Measurements from ENCODE around the gene OR2AG1.
"Not testable (repeated sequence)": the region's sequence is repeated elsewhere in the genome, so short reads cannot be mapped to it uniquely, and the experiment has no call there.

OR2AG1 gene

GRCh38 chr11:6799402-6799801 is 16.6 kb downstream of the OR2AG1 start, which contains the start of gene OR6A2:
Gene OR6A2, minus strand, starts transcription at chr11:6799689. Its CDS starts 3,981 bp downstream, at chr11:6795708.
- DNase-seq = no peak

GRCh38 chr11:6801075-6801474 is 18.3 kb downstream of the OR2AG1 start:
- not testable (repeated sequence) for DNase-seq

DNA sequence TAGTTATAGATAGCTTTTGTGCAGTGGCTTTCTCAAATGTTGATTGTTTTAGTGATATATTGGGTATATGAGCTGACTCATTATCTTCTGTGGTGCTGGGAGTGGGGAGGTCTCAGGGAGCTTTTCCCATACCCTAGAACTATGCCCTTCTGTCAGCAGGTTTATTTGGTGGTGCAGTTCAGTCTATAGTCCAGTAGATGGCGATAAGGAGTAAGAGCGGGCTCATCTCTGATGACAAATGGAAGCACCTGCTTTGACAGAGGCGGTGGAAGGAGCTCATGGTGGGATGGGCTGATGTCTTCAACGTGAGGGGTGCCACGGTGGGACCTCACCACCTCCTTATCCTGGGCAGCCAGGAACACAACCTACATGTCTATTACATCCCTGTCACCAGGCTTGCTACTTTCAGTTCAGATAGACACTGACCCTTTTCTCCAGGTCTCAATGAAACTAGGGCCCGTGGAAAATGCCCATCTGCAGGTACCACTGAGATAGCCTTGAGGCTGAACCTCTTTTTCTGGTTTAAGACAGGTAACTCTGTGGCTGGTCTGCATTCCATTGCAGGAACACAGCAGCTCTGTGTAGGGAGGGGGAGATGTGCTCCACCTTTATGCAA is 29.7 kb downstream of the OR2AG1 start:
- no peak for DNase-seq

- no peak for DNase-seq
Measured at GRCh38 chr11:6813656-6814055, 30.8 kb downstream of the OR2AG1 start.

GRCh38 chr11:6817694-6818093 is 34.9 kb downstream of the OR2AG1 start:
- DNase-seq = no peak

GRCh38 chr11:6818967-6819366 is 36.1 kb downstream of the OR2AG1 start:
- no peak for DNase-seq

DNA sequence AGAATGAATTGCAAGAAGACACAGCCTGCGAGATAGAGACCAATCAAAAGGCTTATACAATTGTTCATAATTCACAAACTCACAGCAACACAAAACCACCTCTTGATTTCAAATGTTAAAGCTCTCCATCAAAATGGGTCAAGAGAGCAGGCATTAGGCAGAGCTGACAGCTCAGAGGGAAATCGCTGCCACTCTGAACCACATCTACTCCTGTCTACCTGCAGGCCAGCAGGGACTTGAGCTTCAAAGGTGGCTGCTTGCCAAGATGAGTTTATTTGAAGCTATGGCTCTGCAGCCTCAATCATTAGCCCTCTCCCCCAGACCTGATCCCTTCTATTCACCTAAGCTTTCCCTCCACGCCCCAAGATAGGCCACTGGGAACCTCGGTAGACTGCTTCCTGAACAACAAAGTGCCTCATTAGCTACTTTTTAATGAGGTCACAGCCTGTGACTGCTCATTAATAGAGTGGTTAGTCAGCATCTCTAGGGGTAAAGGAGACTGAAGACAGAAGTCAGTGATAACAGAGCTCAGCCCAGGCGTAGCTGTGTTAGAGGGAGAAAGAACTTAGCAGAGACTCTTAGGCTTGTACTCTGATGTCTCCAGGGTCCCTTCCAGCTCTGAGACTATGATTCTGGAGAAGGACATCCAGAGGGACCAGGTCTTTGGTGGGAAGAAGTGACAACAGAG is 41.5 kb downstream of the OR2AG1 start:
- no peak for DNase-seq

DNA sequence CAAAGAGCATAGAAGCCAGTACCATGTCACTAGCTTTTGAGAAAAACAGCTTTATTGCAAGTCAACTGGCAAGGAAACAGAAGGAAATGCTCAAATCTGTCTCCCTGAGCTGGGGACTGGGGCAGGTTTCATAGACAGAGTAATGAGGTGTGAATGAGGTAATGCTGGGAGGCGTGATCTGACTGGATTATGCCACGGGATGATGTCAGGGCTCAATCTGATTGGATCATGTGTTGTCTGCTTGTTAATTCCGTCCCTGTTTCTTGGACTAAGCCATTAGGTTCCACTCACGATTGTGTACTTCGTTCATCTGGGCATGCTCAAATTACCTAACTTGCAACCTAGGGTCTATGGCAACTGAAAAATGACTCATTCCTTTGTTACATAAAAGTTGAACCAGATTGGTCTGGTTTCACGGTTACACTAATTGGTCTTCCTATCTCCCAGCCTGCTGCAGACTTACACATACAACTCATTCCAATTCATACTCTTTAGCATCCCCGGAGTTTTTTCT is 42.5 kb downstream of the OR2AG1 start:
- DNase-seq = no peak

- DNase-seq = no peak
Measured at GRCh38 chr11:6828103-6828502, 45.3 kb downstream of the OR2AG1 start.

DNA sequence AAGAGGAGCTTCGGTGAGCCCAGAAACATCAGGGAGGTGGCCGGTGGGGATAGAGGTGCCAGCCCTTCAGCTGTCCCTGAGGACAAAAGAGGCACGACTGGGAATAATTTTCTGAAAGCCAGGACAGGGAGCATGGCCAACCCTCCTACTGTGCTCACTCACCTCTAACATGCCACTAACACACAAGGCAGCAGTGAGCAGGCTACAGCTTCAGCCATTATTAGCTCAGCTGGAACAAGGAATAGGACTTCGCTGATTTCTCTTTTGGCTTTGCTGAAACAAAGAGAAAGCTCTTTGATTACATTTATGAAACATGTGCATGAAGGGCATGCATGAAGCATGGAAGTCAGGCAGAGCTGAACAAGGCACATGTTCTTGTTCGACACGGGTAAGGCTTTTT is 50.5 kb downstream of the OR2AG1 start:
- DNase-seq = no peak

- no peak for DNase-seq
Measured at GRCh38 chr11:6834021-6834420, 51.2 kb downstream of the OR2AG1 start.

All from SHP77 treated with DMSO at 0.1 percent for 48 hours (cell line).